Gastroesophageal sphincter (tissue), 4 donors: ENCODE measurements around the gene KIFC1. TPM values are rescaled to one million over a fixed set of nuclear protein-coding genes. Genes with fewer than 3 reads are reported as not detected.
"Not testable (repeated sequence)": the region's sequence is repeated elsewhere in the genome, so short reads cannot be mapped to it uniquely, and the experiment has no call there.

Experiments used
- ATAC-seq: fragments of 150-250 bp; one replicate; pipeline ENCODE4 v1.9.1; 2016; ENCODE audit warnings: mild to moderate bottlenecking, moderate library complexity
- H3K27ac ChIP-seq, 4 donors: fragments of 200-600 bp; sonication (generic) in 3 of 4; 1 replicate in 3 of 4; 2 replicates in 1 of 4; pipeline ENCODE4 v1.5.1; 2016 to 2019
- H3K27me3 ChIP-seq: fragments of 200-600 bp; sonication (generic); one replicate; pipeline ENCODE4 v1.5.1; 2019
- H3K36me3 ChIP-seq, 2 donors: fragments of 200-600 bp; sonication (generic); one replicate each; pipeline ENCODE4 v1.5.1; 2019; ENCODE audit warnings: control low read depth in 1 of 2
- H3K4me1 ChIP-seq, 3 donors: fragments of 200-600 bp; sonication (generic); 1 replicate in 2 of 3; 2 replicates in 1 of 3; pipeline ENCODE4 v1.5.1; 2016 to 2019; ENCODE audit warnings: control low read depth in 2 of 3
- H3K4me3 ChIP-seq, 2 donors: fragments of 200-600 bp; sonication (generic); one replicate each; pipeline ENCODE4 v1.5.1; 2019; ENCODE audit warnings: mild to moderate bottlenecking in 1 of 2, moderate library complexity in 1 of 2
- H3K9me3 ChIP-seq, 3 donors: fragments of 200-600 bp; sonication (generic); one replicate each; pipeline ENCODE4 v1.5.1; 2017 to 2019; ENCODE audit warnings: control low read depth in 2 of 3
- CTCF ChIP-seq, 4 experiments: fragments of 200-600 bp in 2 of 4; fragments of 450-650 bp in 2 of 4; sonication (generic) in 1 of 4; IDR thresholded peaks; one replicate each; pipeline ENCODE4 v1.5.1; 2017 to 2019; ENCODE audit warnings: antibody characterized with exemption in 4 of 4, mild to moderate bottlenecking in 2 of 4, moderate library complexity in 2 of 4
- EP300 ChIP-seq: sonication (generic); formaldehyde crosslinking; IDR thresholded peaks from one replicate; pipeline ENCODE4 v1.6.1; 2017; ENCODE audit warnings: antibody characterized with exemption, mild to moderate bottlenecking
- POLR2A ChIP-seq, 2 donors: fragments of 450-650 bp; IDR thresholded peaks; one replicate each; pipeline ENCODE4 v1.6.1; 2017; ENCODE audit warnings: antibody characterized with exemption in 2 of 2, mild to moderate bottlenecking in 2 of 2, moderate library complexity in 1 of 2
- POLR2AphosphoS5 ChIP-seq: sonication (generic); formaldehyde crosslinking; IDR thresholded peaks from one replicate; pipeline ENCODE4 v1.6.1; 2017; ENCODE audit warnings: antibody characterized with exemption
- WGBS, 2 donors: methylation state at CpG; one replicate each; pipeline ENCODE4 v1.1.5; 2018; ENCODE audit warnings: low coverage in 1 of 2; 5-methylcytosine and 5-hydroxymethylcytosine counted together
- total RNA-seq, 4 donors: library from RNA; depleted of rRNA; stranded (reverse); fragments of >200 nt; gene quantifications; one replicate each; pipeline ENCODE4 v1.1.0, GENCODE V29; 2016

Gene KIFC1
- total RNA-seq, 4 donors from 2014 or later: 0.67 to 0.79 TPM; not detected in 2

GRCh38 chr6:33375143-33375671 lies 16.4 kb upstream of the KIFC1 start:
- no peak for TF ChIP-seq POLR2A (IDR thresholded peaks at IDR 0.05)
- TF ChIP-seq POLR2AphosphoS5: peak; percentile 76
- no peak for TF ChIP-seq EP300
- peak overlapping the region; percentile 12 to 78 (median 77) for H3K27ac ChIP-seq
- H3K27me3 ChIP-seq: no peaks in the 10 kb centered on the region
- no peak overlapping the region for H3K4me3 ChIP-seq
- no peaks in the 10 kb centered on the region for H3K9me3 ChIP-seq
- 14 to 20% methylated on average over 2 to 9 of the region's 9 CpGs for WGBS, 2 donors
- no peaks in the 10 kb centered on the region for H3K36me3 ChIP-seq
- H3K4me1 ChIP-seq: peaks cover 0 to 22% (median 14%) of the 10 kb centered on the region in 3 donors
- peak; percentile 93 for ATAC-seq

- ATAC-seq: no peak
- Histone ChIP-seq H3K27ac (no peak overlapping the region), H3K27me3 (no peaks in the 10 kb centered on the region), H3K4me3 (no peak overlapping the region), H3K4me1 (peaks cover 0 to 22% (median 14%) of the 10 kb centered on the region in 3 donors), H3K9me3 (no peaks in the 10 kb centered on the region), H3K36me3 (no peaks in the 10 kb centered on the region)
- no peak for TF ChIP-seq CTCF (IDR thresholded peaks at IDR 0.05)
- TF ChIP-seq POLR2A (IDR thresholded peaks at IDR 0.05): no peak
- TF ChIP-seq POLR2AphosphoS5: no peak
- TF ChIP-seq EP300: no peak
- 41 to 64% methylated on average over 1 of the region's 4 CpGs for WGBS, 2 donors
Measured at GRCh38 chr6:33377171-33377570, 14.5 kb upstream of the KIFC1 start.

GRCh38 chr6:33379184-33379583 lies 12.4 kb upstream of the KIFC1 start:
- not testable (repeated sequence) for H3K27ac ChIP-seq, ATAC-seq, H3K9me3 ChIP-seq, H3K36me3 ChIP-seq, H3K4me3 ChIP-seq, H3K27me3 ChIP-seq
- 93% methylated on average over 7 of the region's 10 CpGs; no CpG with 5 or more reads in 1 of the 2 donors for WGBS, 2 donors
- peaks cover 0 to 20% (median 12%) of the 10 kb centered on the region in 3 donors for H3K4me1 ChIP-seq

- no peak overlapping the region for H3K27ac ChIP-seq
- H3K9me3 ChIP-seq: no peaks in the 10 kb centered on the region
- TF ChIP-seq POLR2A (IDR thresholded peaks at IDR 0.05) (no peak), CTCF (IDR thresholded peaks at IDR 0.05) (no peak), EP300 (no peak), POLR2AphosphoS5 (no peak)
- 80 to 100% methylated on average over 1 to 2 of the region's 2 CpGs for WGBS, 2 donors
- H3K36me3 ChIP-seq: no peaks in the 10 kb centered on the region
- ATAC-seq: no peak
- no peak overlapping the region for H3K4me3 ChIP-seq
- H3K4me1 ChIP-seq: peaks cover 0 to 8% (median 4%) of the 10 kb centered on the region in 3 donors
- no peaks in the 10 kb centered on the region for H3K27me3 ChIP-seq
Measured at GRCh38 chr6:33380272-33380981, 11.2 kb upstream of the KIFC1 start.

- Histone ChIP-seq H3K4me3 (no peak overlapping the region), H3K4me1 (no peaks in the 10 kb centered on the region), H3K36me3 (no peaks in the 10 kb centered on the region), H3K27ac (no peak overlapping the region), H3K9me3 (no peaks in the 10 kb centered on the region), H3K27me3 (no peaks in the 10 kb centered on the region)
- TF ChIP-seq EP300: no peak
- no peak for ATAC-seq
- 66 to 82% methylated on average over 7 to 8 of the region's 10 CpGs for WGBS, 2 donors
Measured at GRCh38 chr6:33383427-33384185, 8.0 kb upstream of the KIFC1 start.

GRCh38 chr6:33384581-33385020 lies 7.0 kb upstream of the KIFC1 start:
- TF ChIP-seq POLR2A (IDR thresholded peaks at IDR 0.05) (no peak), POLR2AphosphoS5 (no peak), EP300 (no peak), CTCF (IDR thresholded peaks at IDR 0.05) (peak in 2 of 4 experiments; percentile 32 to 35)
- Histone ChIP-seq H3K36me3 (no peaks in the 10 kb centered on the region), H3K4me3 (no peak overlapping the region), H3K27ac (no peak overlapping the region), H3K9me3 (no peaks in the 10 kb centered on the region), H3K27me3 (no peaks in the 10 kb centered on the region), H3K4me1 (no peaks in the 10 kb centered on the region)
- ATAC-seq: peak; percentile 81
- WGBS, 2 donors: 11% methylated on average over 3 of the region's 4 CpGs; no CpG with 5 or more reads in 1 of the 2 donors
